ENCODE data around the gene ZNF565.
"Not testable (repeated sequence)": the region's sequence is repeated elsewhere in the genome, so short reads cannot be mapped to it uniquely, and the experiment has no call there.

The ZNF565 gene

GRCh38 chr19:36207605-36208252 is 6.7 kb downstream of the ZNF565 start:
- Histone ChIP-seq H3K9me3 (ENCODE audit: control insufficient read depth, insufficient read depth, low read length) (no peaks in the 10 kb centered on the region), H3K36me3 (ENCODE audit: control insufficient read depth, insufficient read depth, low read length) (no peaks in the 10 kb centered on the region), H3K27me3 (ENCODE audit: control insufficient read depth, insufficient read depth, low read length) (no peaks in the 10 kb centered on the region), H3K9ac (ENCODE audit: low read depth, low read length) (no peak overlapping the region), H3K4me3 (ENCODE audit: low read depth, low read length) (no peak overlapping the region), H3K4me1 (ENCODE audit: control insufficient read depth, insufficient read depth, low read length) (no peaks in the 10 kb centered on the region)

DNA sequence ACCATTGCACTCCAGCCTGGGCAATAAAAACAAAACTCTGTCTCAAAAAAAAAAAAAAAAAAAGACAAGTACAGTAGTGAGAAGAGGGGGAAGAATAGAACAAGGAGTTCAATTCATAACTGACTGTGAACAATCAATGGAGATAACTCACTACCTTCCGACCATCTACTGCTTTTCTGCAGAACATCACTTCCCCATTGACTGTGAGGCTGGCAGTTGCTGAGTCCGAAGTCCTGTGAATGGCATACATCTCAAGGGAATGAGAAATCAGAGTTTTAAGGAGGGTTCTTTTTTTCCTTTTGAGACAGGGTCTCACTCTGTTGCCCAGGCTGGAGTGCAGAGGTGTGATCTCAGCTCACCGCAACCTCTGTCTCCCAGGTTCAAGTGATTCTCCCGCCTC is 11.2 kb downstream of the ZNF565 start:
- Histone ChIP-seq H3K36me3 (ENCODE audit: control insufficient read depth, insufficient read depth, low read length) (no peaks in the 10 kb centered on the region), H3K4me3 (ENCODE audit: low read depth, low read length) (no peak overlapping the region), H3K27me3 (ENCODE audit: control insufficient read depth, insufficient read depth, low read length) (no peaks in the 10 kb centered on the region), H3K9ac (ENCODE audit: low read depth, low read length) (no peak overlapping the region), H3K4me1 (ENCODE audit: control insufficient read depth, insufficient read depth, low read length) (no peaks in the 10 kb centered on the region), H3K9me3 (ENCODE audit: control insufficient read depth, insufficient read depth, low read length) (no peaks in the 10 kb centered on the region)

GRCh38 chr19:36201684-36202083 is 12.8 kb downstream of the ZNF565 start:
- Histone ChIP-seq H3K4me3 (ENCODE audit: low read depth, low read length) (no peak overlapping the region), H3K9ac (ENCODE audit: low read depth, low read length) (no peak overlapping the region), H3K27me3 (ENCODE audit: control insufficient read depth, insufficient read depth, low read length) (no peaks in the 10 kb centered on the region), H3K4me1 (ENCODE audit: control insufficient read depth, insufficient read depth, low read length) (no peaks in the 10 kb centered on the region), H3K9me3 (ENCODE audit: control insufficient read depth, insufficient read depth, low read length) (no peaks in the 10 kb centered on the region), H3K36me3 (ENCODE audit: control insufficient read depth, insufficient read depth, low read length) (no peaks in the 10 kb centered on the region)

DNA sequence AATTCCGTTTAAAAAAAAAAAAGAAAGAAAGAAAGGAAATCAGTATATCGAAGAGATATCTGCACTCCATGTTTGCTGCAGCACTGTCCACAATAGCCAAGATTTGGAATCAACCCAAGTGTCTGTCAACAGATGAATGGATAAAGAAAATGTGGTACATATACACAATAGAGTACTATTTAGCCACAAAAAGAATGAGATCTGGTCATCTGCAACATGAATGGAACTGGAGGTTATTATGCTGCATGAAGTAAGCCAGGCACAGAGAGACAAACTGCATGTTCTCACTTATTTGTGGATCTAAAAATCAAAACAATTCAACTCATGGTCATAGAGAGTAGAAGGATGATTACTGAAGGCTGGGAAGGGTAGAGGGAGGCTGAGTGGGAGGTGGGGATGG is 16.3 kb downstream of the ZNF565 start:
- peaks cover 2% of the 10 kb centered on the region for H3K36me3 ChIP-seq (ENCODE audit: control insufficient read depth, insufficient read depth, low read length)
- no peak overlapping the region for H3K4me3 ChIP-seq (ENCODE audit: low read depth, low read length)
- H3K9ac ChIP-seq (ENCODE audit: low read depth, low read length) = no peak overlapping the region
- no peaks in the 10 kb centered on the region for H3K9me3 ChIP-seq (ENCODE audit: control insufficient read depth, insufficient read depth, low read length)
- no peaks in the 10 kb centered on the region for H3K27me3 ChIP-seq (ENCODE audit: control insufficient read depth, insufficient read depth, low read length)
- no peaks in the 10 kb centered on the region for H3K4me1 ChIP-seq (ENCODE audit: control insufficient read depth, insufficient read depth, low read length)

GRCh38 chr19:36196249-36196648 is 18.2 kb downstream of the ZNF565 start:
- Histone ChIP-seq H3K9ac (ENCODE audit: low read depth, low read length) (no peak overlapping the region), H3K4me3 (ENCODE audit: low read depth, low read length) (no peak overlapping the region), H3K36me3 (ENCODE audit: control insufficient read depth, insufficient read depth, low read length) (peaks cover 2% of the 10 kb centered on the region), H3K27me3 (ENCODE audit: control insufficient read depth, insufficient read depth, low read length) (no peaks in the 10 kb centered on the region), H3K9me3 (ENCODE audit: control insufficient read depth, insufficient read depth, low read length) (no peaks in the 10 kb centered on the region), H3K4me1 (ENCODE audit: control insufficient read depth, insufficient read depth, low read length) (no peaks in the 10 kb centered on the region)

- not testable (repeated sequence) for H3K9me3 ChIP-seq (ENCODE audit: control insufficient read depth, insufficient read depth, low read length); H3K27me3 ChIP-seq (ENCODE audit: control insufficient read depth, insufficient read depth, low read length); H3K36me3 ChIP-seq (ENCODE audit: control insufficient read depth, insufficient read depth, low read length); H3K4me3 ChIP-seq (ENCODE audit: low read depth, low read length); H3K9ac ChIP-seq (ENCODE audit: low read depth, low read length); H3K4me1 ChIP-seq (ENCODE audit: control insufficient read depth, insufficient read depth, low read length)
Observed at GRCh38 chr19:36186722-36187121, 27.7 kb downstream of the ZNF565 start.

GRCh38 chr19:36183245-36183628 is 31.2 kb downstream of the ZNF565 start:
- Histone ChIP-seq H3K9me3 (ENCODE audit: control insufficient read depth, insufficient read depth, low read length) (no peaks in the 10 kb centered on the region), H3K9ac (ENCODE audit: low read depth, low read length) (no peak overlapping the region), H3K36me3 (ENCODE audit: control insufficient read depth, insufficient read depth, low read length) (no peaks in the 10 kb centered on the region), H3K4me3 (ENCODE audit: low read depth, low read length) (no peak overlapping the region), H3K27me3 (ENCODE audit: control insufficient read depth, insufficient read depth, low read length) (no peaks in the 10 kb centered on the region), H3K4me1 (ENCODE audit: control insufficient read depth, insufficient read depth, low read length) (no peaks in the 10 kb centered on the region)

DNA sequence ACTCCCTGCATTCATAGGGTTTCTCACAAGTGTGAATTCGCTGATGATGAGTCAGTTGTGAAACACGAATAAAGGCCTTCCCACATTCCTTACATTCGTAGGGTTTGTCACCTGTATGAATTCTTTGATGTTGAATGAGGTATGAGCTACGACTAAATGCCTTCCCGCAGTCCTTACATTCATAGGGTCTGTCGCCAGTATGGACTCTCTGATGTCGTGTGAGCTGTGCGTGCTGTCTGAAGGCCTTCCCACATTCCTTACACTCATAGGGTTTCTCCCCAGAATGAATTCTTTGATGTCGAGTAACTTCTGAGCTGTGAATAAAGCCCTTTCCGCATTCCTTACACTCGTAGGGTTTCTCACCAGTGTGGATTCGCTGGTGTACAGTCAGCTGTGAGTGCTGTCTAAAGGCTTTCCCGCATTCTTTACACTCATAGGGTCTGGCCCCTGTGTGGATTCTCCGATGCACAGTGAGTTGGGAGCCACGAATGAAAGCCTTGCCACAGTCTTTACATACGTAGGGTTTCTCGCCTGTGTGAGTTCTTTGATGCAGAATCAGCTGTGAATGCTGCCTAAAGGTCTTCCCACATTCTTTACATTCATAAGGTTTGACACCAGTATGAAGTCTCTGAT is 31.7 kb downstream of the ZNF565 start:
- Histone ChIP-seq H3K27me3 (ENCODE audit: control insufficient read depth, insufficient read depth, low read length) (no peaks in the 10 kb centered on the region), H3K4me1 (ENCODE audit: control insufficient read depth, insufficient read depth, low read length) (no peaks in the 10 kb centered on the region), H3K4me3 (ENCODE audit: low read depth, low read length) (no peak overlapping the region), H3K36me3 (ENCODE audit: control insufficient read depth, insufficient read depth, low read length) (no peaks in the 10 kb centered on the region), H3K9ac (ENCODE audit: low read depth, low read length) (no peak overlapping the region), H3K9me3 (ENCODE audit: control insufficient read depth, insufficient read depth, low read length) (no peaks in the 10 kb centered on the region)

DNA sequence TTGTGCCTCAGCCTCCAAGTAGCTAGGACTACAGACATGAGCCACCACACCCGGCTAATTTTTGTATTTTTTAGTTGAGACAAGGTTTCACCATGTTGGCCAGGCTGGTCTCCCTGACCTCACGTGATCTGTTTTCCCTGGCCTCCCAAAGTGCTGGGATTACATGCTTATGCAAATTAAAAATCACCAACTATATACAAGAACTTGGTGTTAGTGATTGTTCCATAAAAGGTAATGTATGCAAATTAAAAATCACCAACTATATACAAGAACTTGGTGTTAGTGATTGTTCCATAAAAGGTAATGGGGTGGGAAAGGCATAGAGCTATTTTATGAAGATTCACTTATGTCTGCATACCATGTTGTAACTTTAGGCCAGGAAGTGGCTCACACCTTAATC is 35.4 kb downstream of the ZNF565 start:
- H3K9ac ChIP-seq (ENCODE audit: low read depth, low read length); H3K4me1 ChIP-seq (ENCODE audit: control insufficient read depth, insufficient read depth, low read length); H3K4me3 ChIP-seq (ENCODE audit: low read depth, low read length); H3K36me3 ChIP-seq (ENCODE audit: control insufficient read depth, insufficient read depth, low read length); H3K27me3 ChIP-seq (ENCODE audit: control insufficient read depth, insufficient read depth, low read length); H3K9me3 ChIP-seq (ENCODE audit: control insufficient read depth, insufficient read depth, low read length): not testable (repeated sequence)

DNA sequence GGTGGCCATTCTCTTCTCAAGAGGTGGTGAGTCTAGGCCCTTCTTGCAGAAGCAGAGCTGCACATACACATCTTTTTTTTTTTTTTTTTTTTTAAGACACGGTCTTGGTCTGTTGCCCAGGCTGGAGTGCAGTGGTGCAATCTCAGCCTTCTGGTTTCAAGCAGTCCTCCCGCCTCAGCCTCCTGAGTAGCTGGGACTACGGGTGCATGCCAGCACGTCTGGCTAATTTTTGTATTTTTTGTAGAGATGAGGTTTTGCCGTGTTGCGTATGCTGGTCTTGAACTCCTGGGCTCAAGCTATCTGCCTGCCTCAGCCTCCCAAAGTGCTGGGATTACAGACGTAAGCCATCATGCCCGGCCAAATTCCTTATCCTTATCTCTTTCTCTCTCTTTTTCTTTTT is 40.6 kb downstream of the ZNF565 start:
- not testable (repeated sequence) for H3K36me3 ChIP-seq (ENCODE audit: control insufficient read depth, insufficient read depth, low read length); H3K27me3 ChIP-seq (ENCODE audit: control insufficient read depth, insufficient read depth, low read length); H3K4me3 ChIP-seq (ENCODE audit: low read depth, low read length); H3K4me1 ChIP-seq (ENCODE audit: control insufficient read depth, insufficient read depth, low read length); H3K9me3 ChIP-seq (ENCODE audit: control insufficient read depth, insufficient read depth, low read length); H3K9ac ChIP-seq (ENCODE audit: low read depth, low read length)

DNA sequence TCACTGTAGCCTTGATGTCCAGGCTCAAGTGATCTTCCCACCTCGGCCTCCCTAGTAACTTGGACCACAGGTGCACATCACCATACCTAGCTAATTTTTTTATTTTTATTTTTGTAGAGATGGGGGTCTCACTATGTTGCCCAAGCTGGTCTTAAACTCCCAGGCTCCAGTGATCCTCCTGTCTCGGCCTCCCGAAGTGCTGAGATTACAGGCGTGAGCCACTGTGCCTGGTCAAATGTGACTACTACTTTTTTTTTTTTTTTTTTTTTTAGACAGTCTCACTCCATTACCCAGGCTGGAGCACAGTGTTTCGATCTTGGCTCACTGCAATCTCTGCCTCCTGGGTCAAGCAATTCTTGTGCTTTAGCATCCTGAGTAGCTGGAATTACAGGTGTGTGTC is 41.6 kb downstream of the ZNF565 start:
- no peak overlapping the region for H3K9ac ChIP-seq (ENCODE audit: low read depth, low read length)
- H3K9me3 ChIP-seq (ENCODE audit: control insufficient read depth, insufficient read depth, low read length) = no peaks in the 10 kb centered on the region
- H3K4me1 ChIP-seq (ENCODE audit: control insufficient read depth, insufficient read depth, low read length) = no peaks in the 10 kb centered on the region
- no peaks in the 10 kb centered on the region for H3K36me3 ChIP-seq (ENCODE audit: control insufficient read depth, insufficient read depth, low read length)
- no peak overlapping the region for H3K4me3 ChIP-seq (ENCODE audit: low read depth, low read length)
- H3K27me3 ChIP-seq (ENCODE audit: control insufficient read depth, insufficient read depth, low read length) = no peaks in the 10 kb centered on the region

DNA sequence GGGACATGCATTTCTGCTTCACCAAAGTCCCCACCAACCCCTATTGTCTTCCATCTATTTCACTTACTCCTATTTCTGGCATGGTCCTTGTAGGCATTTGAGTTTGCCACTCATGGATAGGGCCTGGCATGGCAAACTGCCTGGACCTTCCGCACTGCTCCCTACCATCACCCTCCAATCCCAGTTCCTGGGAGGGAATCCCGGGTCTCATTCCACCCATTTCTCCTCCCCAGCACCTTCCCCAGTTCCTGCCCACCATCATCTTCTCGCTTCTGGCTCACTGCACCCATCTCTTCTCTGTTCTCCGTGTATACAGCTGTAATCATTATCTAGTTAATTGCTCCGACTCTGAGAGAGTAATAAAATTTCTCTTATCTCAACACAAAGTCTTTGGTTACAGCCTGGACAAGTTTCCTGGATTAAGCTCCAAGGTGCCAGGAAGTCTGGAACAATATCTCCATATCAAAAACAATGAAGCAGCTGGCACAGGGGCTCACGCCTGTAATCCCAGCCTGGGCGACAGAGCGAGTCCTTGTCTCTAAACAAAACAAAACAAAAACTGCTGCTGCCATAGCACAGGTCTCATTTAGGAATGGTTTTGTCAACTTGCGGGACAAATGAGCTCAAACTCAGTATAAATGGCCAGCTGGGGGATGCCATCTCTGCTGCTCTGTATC is 45.2 kb downstream of the ZNF565 start:
- Histone ChIP-seq H3K9ac (ENCODE audit: low read depth, low read length) (no peak overlapping the region), H3K27me3 (ENCODE audit: control insufficient read depth, insufficient read depth, low read length) (no peaks in the 10 kb centered on the region), H3K4me1 (ENCODE audit: control insufficient read depth, insufficient read depth, low read length) (no peaks in the 10 kb centered on the region), H3K4me3 (ENCODE audit: low read depth, low read length) (no peak overlapping the region), H3K9me3 (ENCODE audit: control insufficient read depth, insufficient read depth, low read length) (no peaks in the 10 kb centered on the region), H3K36me3 (ENCODE audit: control insufficient read depth, insufficient read depth, low read length) (no peaks in the 10 kb centered on the region)

Data from iPS-15b (cell line).